ENCODE measurements around the gene TBC1D4.

GRCh38 chr13:75465236-75465635 lies 16.7 kb downstream of the TBC1D4 start:
- TF ChIP-seq CTCF (IDR thresholded peaks at IDR 0.05) (no peak), POLR2A (IDR thresholded peaks at IDR 0.05) (no peak)

All from uterus (tissue), 2 donors.